HG02642 (cell line): ENCODE data around the gene TADA2A.

ENCODE experiments used
- ATAC-seq: cut with Tn5 transposase; IDR thresholded peaks from one replicate; pipeline ENCODE4 v1.9.1; 2021; ENCODE audit warnings: mild to moderate bottlenecking; ENCODE audit not compliant: unreplicated experiment, poor library complexity

TADA2A gene

DNA sequence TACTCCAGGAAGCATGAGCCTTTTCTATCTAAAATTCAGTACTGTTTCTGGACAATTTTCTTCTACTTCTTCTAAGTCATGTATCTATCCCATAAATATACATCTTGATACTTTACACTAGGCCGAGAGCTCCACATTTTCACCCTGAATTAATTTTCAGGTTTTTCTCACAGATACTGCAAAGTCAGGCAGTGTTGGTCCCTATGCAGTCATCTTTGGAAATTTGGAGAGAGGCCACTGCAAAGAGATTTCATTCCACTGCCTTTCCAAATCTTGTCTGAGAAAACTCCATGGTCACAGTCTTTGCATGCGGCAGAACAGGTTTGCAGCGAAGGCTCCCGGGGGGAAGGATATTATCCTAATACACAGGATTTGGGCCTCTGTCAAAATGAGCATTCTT lies 111.2 kb downstream of the TADA2A start:
- no peak for ATAC-seq

DNA sequence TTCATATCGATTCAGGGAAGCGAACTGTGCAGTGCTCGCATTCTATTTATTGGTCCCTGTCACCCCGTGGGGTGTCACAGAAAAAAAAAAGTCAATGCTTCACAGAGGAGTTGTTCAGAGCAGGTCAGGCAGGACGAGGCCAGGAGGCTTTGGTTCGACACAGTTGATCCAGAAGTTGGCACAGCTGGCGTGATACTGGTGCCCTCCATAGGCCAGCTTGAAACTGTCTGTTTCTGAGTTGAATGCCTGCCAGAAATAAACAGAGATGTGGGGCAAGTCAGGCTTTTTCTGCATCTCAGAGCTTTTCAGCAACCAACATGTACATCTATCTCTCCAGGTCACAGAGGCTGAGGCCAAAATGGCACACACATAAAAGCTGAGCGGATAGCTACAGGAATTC lies 112.1 kb downstream of the TADA2A start:
- ATAC-seq: no peak

DNA sequence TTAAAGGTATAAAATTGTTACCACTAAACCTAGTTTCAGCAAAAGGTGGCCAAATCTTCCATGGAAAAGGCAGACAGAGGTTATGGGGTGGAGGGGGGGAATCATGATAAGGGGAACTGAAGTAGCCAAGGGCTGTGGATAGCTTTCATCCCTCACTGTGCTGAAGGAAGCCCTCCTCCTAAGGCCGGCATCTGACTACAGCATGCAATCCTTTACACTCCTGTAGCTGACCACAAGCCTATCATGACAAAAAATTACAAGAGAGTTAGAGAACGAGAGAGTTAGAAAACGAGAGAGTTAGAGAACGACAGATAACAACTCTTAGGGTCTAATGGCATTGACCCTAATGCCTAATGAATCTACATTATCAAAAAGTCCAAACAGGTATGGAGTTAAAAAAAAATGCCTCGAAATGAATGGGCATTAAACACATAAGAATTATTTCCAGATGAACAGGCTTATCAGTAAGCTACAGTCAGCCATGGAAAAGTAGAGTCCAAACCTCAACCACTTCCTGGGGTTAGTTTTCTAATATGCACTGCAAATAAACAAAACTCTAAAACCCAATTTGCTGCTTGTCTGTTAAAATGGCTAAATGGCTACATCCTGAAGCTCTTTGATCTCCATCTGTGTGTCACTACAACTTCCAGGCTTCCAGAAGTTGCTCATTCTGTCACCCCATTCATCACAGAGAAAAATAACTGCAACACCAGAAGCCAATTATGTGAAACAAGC lies 112.7 kb downstream of the TADA2A start:
- no peak for ATAC-seq

DNA sequence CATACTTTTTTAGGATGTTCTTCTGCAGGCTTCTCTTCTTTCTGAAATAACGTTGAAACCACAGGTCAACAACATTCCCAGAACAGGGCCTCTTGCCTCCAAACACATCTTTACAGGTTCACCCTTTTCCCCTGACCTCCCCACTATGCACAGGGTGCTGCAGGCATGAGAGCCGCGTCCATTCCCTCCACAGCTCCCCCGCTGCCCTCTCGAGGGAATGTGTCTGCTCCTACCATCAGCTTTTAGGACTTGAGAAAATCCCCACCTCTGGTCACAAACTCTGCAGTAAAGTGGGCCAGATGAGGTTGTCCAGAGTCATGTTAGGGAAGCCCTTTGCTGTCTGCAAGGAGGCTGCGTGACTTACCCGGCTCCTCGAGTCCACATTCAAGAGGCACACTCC lies 113.5 kb downstream of the TADA2A start:
- ATAC-seq: no peak

DNA sequence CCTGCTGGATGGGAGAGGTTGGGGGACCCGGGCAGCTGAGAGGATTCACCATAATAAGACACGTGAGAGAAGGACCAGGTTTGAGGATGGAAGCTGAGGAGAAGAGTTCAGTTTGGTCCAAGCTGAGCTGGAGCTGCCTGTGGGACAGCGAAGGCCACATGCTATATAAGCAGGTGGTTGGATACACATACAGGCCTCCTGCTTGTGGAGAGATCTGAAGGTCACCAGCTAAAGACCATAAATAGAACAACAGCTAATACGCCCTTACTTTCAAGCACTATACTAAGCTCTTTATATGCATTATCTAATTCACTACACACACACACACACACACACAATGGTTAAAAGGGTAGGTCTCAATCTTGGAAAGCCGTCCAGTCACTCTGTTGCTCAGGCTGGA lies 115.1 kb downstream of the TADA2A start:
- no peak for ATAC-seq

DNA sequence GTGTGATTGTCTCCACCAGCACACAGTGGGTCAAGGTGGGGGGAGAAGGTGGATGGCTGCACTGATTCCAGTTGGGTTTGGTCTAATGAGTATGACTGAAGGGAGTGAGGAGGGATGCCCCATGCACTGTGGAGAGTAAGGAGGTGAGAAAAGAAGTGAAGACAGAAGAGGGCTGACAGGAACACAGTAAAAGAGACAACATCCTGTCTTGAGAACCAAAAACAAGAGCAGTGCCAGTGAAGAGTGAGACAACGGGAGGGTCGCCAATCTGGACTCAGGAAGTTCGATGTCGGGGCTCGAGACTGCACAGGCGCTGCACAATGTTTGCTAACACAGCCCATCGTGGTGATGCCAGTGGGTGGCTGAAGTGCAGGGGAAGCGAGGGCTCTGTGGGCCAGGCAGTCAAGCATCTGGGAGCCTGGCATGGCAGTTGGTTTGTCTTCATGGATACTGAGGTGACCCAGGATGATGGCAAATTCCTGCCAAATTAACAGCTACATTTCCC lies 117.1 kb downstream of the TADA2A start:
- no peak for ATAC-seq

DNA sequence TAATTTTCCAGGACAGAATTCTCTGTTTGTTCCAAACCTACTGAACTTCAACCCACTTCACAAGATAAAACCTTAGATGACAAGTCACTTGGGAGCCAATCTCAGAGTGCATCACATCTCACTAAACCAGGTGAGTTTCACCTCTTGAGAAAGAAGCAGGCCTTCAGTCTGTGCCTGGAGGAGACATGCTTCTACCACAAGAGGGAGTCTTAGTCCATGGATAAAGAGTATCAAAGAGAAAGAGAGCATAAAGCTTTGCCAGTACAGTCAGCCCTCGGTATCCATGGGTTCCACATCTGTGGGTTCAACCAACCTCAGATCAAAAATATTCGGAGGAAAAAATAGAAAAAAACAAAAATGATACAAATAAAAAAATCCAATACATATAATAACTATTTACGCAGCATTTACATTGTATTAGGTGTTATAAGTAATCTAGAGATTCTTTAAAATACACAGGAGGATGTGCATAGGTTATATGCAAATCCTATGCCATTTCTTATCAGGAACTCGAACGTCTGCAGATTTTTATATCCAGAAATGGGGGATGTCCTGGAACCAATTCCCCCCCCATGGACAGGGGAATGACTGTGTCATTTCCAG lies 120.7 kb downstream of the TADA2A start:
- ATAC-seq: no peak
